ENCODE results near the gene LIN7B. TPM values are rescaled to one million over a fixed set of nuclear protein-coding genes. Genes with fewer than 3 reads are reported as not detected.

LIN7B gene
- total and polyA plus RNA-seq, 9 of the 15 experiments (the other 6 are each of a cell fraction or from before 2014, with no cell fraction given) = 0.89 to 15.7 (median 4.0) TPM

DNA sequence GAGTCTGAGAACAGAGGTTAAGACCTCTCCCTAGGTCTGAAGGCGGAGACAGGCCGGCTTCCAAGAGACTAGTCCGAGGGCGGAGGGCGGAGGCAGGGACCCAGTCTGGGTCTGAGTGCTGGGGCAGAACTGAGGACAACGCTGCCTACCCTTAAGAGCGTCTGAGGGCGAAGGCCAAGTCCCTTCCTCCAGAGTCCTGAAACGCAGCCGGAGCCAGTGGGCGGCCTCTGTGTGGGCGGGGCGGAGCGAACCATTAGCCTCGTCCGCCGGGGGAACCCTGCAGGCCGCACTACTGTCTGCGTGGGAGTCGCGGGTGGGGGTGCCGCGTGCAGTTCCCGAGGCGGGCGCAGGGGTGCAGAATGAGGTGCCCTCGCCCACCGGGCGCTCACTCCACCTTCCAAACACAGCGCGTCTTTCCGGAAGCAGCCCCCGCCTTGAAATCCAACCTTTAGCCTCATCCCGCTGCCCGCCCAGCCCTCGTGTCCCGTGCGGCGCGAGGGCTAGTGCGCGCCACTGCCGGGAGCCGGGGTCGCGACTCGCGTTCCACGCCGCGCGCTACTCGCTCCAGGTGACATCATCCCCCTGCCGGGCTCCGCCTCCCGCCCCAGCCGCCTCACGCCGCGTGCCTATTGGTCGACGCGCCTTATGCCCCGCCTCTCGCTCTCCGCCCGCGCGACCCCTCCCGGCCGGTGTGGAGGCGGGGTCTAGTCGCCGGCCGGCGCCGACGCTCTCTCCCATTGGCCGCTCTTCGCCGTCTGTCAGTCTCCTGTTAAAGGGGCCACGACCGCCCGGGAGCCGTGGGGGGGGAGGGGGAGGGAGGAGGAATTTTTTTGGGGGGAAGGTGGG is 4.6 kb downstream of the LIN7B start, which contains the start of gene C19orf73 (continued):
- TF ChIP-seq, protein P1, sequence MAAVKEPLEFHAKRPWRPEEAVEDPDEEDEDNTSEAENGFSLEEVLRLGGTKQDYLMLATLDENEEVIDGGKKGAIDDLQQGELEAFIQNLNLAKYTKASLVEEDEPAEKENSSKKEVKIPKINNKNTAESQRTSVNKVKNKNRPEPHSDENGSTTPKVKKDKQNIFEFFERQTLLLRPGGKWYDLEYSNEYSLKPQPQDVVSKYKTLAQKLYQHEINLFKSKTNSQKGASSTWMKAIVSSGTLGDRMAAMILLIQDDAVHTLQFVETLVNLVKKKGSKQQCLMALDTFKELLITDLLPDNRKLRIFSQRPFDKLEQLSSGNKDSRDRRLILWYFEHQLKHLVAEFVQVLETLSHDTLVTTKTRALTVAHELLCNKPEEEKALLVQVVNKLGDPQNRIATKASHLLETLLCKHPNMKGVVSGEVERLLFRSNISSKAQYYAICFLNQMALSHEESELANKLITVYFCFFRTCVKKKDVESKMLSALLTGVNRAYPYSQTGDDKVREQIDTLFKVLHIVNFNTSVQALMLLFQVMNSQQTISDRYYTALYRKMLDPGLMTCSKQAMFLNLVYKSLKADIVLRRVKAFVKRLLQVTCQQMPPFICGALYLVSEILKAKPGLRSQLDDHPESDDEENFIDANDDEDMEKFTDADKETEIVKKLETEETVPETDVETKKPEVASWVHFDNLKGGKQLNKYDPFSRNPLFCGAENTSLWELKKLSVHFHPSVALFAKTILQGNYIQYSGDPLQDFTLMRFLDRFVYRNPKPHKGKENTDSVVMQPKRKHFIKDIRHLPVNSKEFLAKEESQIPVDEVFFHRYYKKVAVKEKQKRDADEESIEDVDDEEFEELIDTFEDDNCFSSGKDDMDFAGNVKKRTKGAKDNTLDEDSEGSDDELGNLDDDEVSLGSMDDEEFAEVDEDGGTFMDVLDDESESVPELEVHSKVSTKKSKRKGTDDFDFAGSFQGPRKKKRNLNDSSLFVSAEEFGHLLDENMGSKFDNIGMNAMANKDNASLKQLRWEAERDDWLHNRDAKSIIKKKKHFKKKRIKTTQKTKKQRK (IDR thresholded peaks at IDR 0.05; ENCODE audit: borderline replicate concordance, low read depth, low read length) = no peak
- TF ChIP-seq TAF1 (IDR thresholded peaks at IDR 0.05; ENCODE audit: control insufficient read depth, extremely low read depth, insufficient read depth, low read length, severe bottlenecking) = peak; percentile 33
- no peak for TF ChIP-seq FOXJ3 (CRISPR knock-in tag; IDR thresholded peaks at IDR 0.05)
- TF ChIP-seq ZBTB17 (CRISPR knock-in tag; IDR thresholded peaks at IDR 0.05) = 0 out of 2 replicates have a peak, but pooled peaks have one; percentile 44
- no peak for TF ChIP-seq ZNF75A (CRISPR knock-in tag; IDR thresholded peaks at IDR 0.05)
- TF ChIP-seq, protein P2, sequence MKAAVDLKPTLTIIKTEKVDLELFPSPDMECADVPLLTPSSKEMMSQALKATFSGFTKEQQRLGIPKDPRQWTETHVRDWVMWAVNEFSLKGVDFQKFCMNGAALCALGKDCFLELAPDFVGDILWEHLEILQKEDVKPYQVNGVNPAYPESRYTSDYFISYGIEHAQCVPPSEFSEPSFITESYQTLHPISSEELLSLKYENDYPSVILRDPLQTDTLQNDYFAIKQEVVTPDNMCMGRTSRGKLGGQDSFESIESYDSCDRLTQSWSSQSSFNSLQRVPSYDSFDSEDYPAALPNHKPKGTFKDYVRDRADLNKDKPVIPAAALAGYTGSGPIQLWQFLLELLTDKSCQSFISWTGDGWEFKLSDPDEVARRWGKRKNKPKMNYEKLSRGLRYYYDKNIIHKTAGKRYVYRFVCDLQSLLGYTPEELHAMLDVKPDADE (conservative IDR thresholded peaks at IDR 0.05; ENCODE audit: control insufficient read depth, low read depth, low read length) = peak; percentile 59; the same call in 1 of the 2 replicates
- peak; percentile 67; the same call in 1 of the 2 replicates for TF ChIP-seq ELF2 (CRISPR knock-in tag; IDR thresholded peaks at IDR 0.05)
- peak; percentile 53 for TF ChIP-seq TBP (optimal IDR thresholded peaks at IDR 0.05; ENCODE audit: low read depth, low read length)
- TF ChIP-seq EHMT2 (IDR thresholded peaks at IDR 0.05) = no peak
- TF ChIP-seq, protein P3, sequence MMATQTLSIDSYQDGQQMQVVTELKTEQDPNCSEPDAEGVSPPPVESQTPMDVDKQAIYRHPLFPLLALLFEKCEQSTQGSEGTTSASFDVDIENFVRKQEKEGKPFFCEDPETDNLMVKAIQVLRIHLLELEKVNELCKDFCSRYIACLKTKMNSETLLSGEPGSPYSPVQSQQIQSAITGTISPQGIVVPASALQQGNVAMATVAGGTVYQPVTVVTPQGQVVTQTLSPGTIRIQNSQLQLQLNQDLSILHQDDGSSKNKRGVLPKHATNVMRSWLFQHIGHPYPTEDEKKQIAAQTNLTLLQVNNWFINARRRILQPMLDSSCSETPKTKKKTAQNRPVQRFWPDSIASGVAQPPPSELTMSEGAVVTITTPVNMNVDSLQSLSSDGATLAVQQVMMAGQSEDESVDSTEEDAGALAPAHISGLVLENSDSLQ (IDR thresholded peaks at IDR 0.05) = peak; percentile 98
- TF ChIP-seq HNRNPUL1 (IDR thresholded peaks at IDR 0.05; ENCODE audit: low read length) = no peak
- TF ChIP-seq SRSF7 (optimal IDR thresholded peaks at IDR 0.05; ENCODE audit: low read depth, low read length) = no peak
- TF ChIP-seq SMARCC2 (IDR thresholded peaks at IDR 0.05; ENCODE audit: low read depth) = no peak
- no peak for TF ChIP-seq ZC3H8 (IDR thresholded peaks at IDR 0.05)
- TF ChIP-seq, protein P4, sequence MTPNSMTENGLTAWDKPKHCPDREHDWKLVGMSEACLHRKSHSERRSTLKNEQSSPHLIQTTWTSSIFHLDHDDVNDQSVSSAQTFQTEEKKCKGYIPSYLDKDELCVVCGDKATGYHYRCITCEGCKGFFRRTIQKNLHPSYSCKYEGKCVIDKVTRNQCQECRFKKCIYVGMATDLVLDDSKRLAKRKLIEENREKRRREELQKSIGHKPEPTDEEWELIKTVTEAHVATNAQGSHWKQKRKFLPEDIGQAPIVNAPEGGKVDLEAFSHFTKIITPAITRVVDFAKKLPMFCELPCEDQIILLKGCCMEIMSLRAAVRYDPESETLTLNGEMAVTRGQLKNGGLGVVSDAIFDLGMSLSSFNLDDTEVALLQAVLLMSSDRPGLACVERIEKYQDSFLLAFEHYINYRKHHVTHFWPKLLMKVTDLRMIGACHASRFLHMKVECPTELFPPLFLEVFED (CRISPR knock-in tag; conservative IDR thresholded peaks at IDR 0.05) = no peak
- TF ChIP-seq, protein P5, sequence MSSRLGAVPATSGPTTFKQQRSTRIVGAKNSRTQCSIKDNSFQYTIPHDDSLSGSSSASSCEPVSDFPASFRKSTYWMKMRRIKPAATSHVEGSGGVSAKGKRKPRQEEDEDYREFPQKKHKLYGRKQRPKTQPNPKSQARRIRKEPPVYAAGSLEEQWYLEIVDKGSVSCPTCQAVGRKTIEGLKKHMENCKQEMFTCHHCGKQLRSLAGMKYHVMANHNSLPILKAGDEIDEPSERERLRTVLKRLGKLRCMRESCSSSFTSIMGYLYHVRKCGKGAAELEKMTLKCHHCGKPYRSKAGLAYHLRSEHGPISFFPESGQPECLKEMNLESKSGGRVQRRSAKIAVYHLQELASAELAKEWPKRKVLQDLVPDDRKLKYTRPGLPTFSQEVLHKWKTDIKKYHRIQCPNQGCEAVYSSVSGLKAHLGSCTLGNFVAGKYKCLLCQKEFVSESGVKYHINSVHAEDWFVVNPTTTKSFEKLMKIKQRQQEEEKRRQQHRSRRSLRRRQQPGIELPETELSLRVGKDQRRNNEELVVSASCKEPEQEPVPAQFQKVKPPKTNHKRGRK (tag; IDR thresholded peaks at IDR 0.05) = no peak
- TF ChIP-seq RBM15 (IDR thresholded peaks at IDR 0.05; ENCODE audit: insufficient read depth, low read length) = no peak
- TF ChIP-seq ZNF24 (IDR thresholded peaks at IDR 0.05) = no peak
- TF ChIP-seq NFIC (IDR thresholded peaks at IDR 0.05) = peak; percentile 53
- TF ChIP-seq ZZZ3 (IDR thresholded peaks at IDR 0.05) = no peak
